Activated CD8-positive, alpha-beta T cell treated with anti-CD3 and anti-CD28 coated beads for 36 hours (primary cell): ENCODE measurements around the gene FUCA2. TPM values are rescaled to one million over a fixed set of nuclear protein-coding genes. Genes with fewer than 3 reads are reported as not detected.

ENCODE experiments used
- ATAC-seq: fragments of 200-7000 bp; cut with Tn5 transposase; one replicate; pipeline ENCODE4 v1.10.0; 2021; ENCODE audit warnings: mild to moderate bottlenecking, moderate library complexity
- CTCF ChIA-PET: fragments of 350-600 bp; sonication (Branson Sonifier 250); formaldehyde crosslinking; loops from one replicate; lab custom pipeline; 2021; ENCODE audit warnings: antibody characterized with exemption; lab: Charles Lee
- POLR2A ChIA-PET: fragments of 350-600 bp; sonication (Branson Sonifier 250); formaldehyde crosslinking; loops from one replicate; lab custom pipeline; 2021; ENCODE audit warnings: antibody characterized with exemption; lab: Charles Lee
- DNase-seq: peaks from one replicate; pipeline ENCODE4 v3.0.0-alpha.2; 2020
- H3K27ac Mint-ChIP-seq: one replicate; pipeline ENCODE4 v1.8.0; 2021; ENCODE audit warnings: mild to moderate bottlenecking, mixed read lengths
- H3K27me3 Mint-ChIP-seq: one replicate; pipeline ENCODE4 v1.8.0; 2021; ENCODE audit warnings: mixed read lengths
- H3K36me3 Mint-ChIP-seq: one replicate; pipeline ENCODE4 v1.8.0; 2021; ENCODE audit warnings: low read depth, mixed read lengths
- H3K4me1 Mint-ChIP-seq: one replicate; pipeline ENCODE4 v1.8.0; 2021; ENCODE audit warnings: low read depth, mixed read lengths
- H3K4me3 Mint-ChIP-seq: one replicate; pipeline ENCODE4 v1.8.0; 2021; ENCODE audit warnings: mild to moderate bottlenecking, moderate library complexity, mixed read lengths
- H3K9me3 Mint-ChIP-seq: one replicate; pipeline ENCODE4 v1.8.0; 2021; ENCODE audit warnings: mixed read lengths
- CTCF ChIP-seq: fragments of 200-600 bp; IDR thresholded peaks from one replicate; pipeline ENCODE4 v1.8.0; 2022; ENCODE audit warnings: antibody characterized with exemption, mild to moderate bottlenecking
- intact Hi-C: fragments of 100-400 bp; cut with micrococcal nuclease; formaldehyde crosslinking; loops from one replicate; pipeline ENCODE4 v1.10.0; 2022
- total RNA-seq, 2 experiments: library from RNA; stranded (reverse); gene quantifications; one replicate each; pipeline ENCODE4 v1.2.3, GENCODE V29; 2021

FUCA2 gene
- total RNA-seq, 2 experiments from 2014 or later: 6.6 to 8.5 TPM

GRCh38 chr6:143517447-143517773 lies 5.9 kb upstream of the FUCA2 start:
- POLR2A ChIA-PET: no interaction called here
- intact Hi-C loops: no loop called here
- CTCF ChIA-PET: no interaction called here
- TF ChIP-seq CTCF: no peak
- no peak for ATAC-seq
- Mint-ChIP-seq H3K27me3 (no peaks in the 10 kb centered on the region), H3K4me3 (no peak overlapping the region), H3K27ac (no peak overlapping the region), H3K36me3 (peaks cover 5% of the 10 kb centered on the region), H3K9me3 (no peaks in the 10 kb centered on the region), H3K4me1 (peaks cover 6% of the 10 kb centered on the region)
- DNase-seq: no peak

- no peak overlapping the region for H3K27ac Mint-ChIP-seq
- no peak for TF ChIP-seq CTCF
- CTCF ChIA-PET: no interaction called here
- H3K9me3 Mint-ChIP-seq: no peaks in the 10 kb centered on the region
- intact Hi-C loops: no loop called here
- H3K27me3 Mint-ChIP-seq: no peaks in the 10 kb centered on the region
- DNase-seq (no peak), ATAC-seq (no peak)
- no peak overlapping the region for H3K4me3 Mint-ChIP-seq
- POLR2A ChIA-PET: no interaction called here
- peaks cover 6% of the 10 kb centered on the region for H3K36me3 Mint-ChIP-seq
- peaks cover 8% of the 10 kb centered on the region for H3K4me1 Mint-ChIP-seq
Observed at GRCh38 chr6:143516690-143517446, 5.3 kb upstream of the FUCA2 start.

GRCh38 chr6:143515766-143516355 lies 4.3 kb upstream of the FUCA2 start:
- intact Hi-C loops: no loop called here
- TF ChIP-seq CTCF: no peak

GRCh38 chr6:143515061-143515760 lies 3.7 kb upstream of the FUCA2 start:
- H3K4me3 Mint-ChIP-seq: no peak overlapping the region
- no peaks in the 10 kb centered on the region for H3K27me3 Mint-ChIP-seq
- intact Hi-C loops: no loop called here
- peaks cover 14% of the 10 kb centered on the region for H3K4me1 Mint-ChIP-seq
- ChIA-PET CTCF (interaction anchor here (0.8 kb wide), 1 partner anchor 60 kb away, joined by 3 read pairs; no protein-coding TSS in a partner anchor), POLR2A (no interaction called here)
- DNase-seq: no peak
- peaks cover 12% of the 10 kb centered on the region for H3K36me3 Mint-ChIP-seq
- no peaks in the 10 kb centered on the region for H3K9me3 Mint-ChIP-seq
- H3K27ac Mint-ChIP-seq: no peak overlapping the region
- no peak for TF ChIP-seq CTCF
- no peak for ATAC-seq

More at GRCh38 chr6:143515766-143516355, 4.3 kb upstream of the FUCA2 start:
- Mint-ChIP-seq H3K27ac (no peak overlapping the region), H3K27me3 (no peaks in the 10 kb centered on the region), H3K9me3 (no peaks in the 10 kb centered on the region), H3K36me3 (peaks cover 11% of the 10 kb centered on the region), H3K4me1 (peaks cover 12% of the 10 kb centered on the region), H3K4me3 (no peak overlapping the region)
- ATAC-seq: no peak
- DNase-seq: no peak
- POLR2A ChIA-PET: interaction anchor here (0.7 kb wide), 1 partner anchor 16 kb away, joined by 5 read pairs; no protein-coding TSS in a partner anchor
- CTCF ChIA-PET: no interaction called here
